ENCODE results near the gene PGA3.
"Not testable (repeated sequence)": the region's sequence is repeated elsewhere in the genome, so short reads cannot be mapped to it uniquely, and the experiment has no call there.

Gene PGA3

DNA sequence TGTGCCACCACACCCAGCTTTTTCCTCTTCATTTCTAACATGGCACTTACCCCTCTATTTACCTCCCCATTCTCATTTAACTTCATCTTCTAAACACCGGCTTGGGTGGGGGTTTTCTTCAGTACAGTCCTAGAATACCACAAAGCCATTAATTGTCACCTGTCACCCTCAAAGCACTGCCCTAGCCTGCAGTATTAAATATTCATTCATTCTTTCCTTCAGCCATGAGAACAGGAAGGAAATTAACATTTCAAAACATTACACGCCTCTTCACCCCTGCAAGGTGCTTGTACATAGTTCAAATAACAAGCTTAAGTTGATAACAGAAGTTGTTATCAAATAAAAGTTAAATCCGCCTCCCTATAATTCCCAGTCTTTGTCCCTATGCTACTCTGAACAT is 31.4 kb upstream of the PGA3 start:
- DNase-seq (ENCODE audit: low read depth in 2 of 2): no peak

- no peak for DNase-seq (ENCODE audit: low read depth in 2 of 2)
Measured at GRCh38 chr11:61172356-61172755, 31.0 kb upstream of the PGA3 start.

DNA sequence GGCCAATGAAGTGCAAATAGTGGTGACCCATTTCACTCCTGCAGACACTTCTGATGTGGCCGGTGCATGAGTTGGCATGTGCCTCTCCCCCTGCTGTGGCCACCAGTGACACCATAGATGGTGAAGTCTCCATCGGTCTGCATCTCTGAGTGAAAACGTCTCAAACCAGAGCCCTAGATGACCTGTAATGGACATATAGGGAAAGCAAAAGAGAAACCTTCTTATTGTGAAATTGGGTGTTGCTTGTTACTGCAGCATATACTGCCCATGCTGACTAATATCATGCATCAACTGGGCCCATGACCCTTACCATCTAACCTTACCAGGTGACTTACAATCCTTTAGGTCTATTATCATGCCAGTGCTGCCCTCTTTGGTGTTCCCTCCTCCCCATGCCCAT is 30.4 kb upstream of the PGA3 start:
- DNase-seq (ENCODE audit: low read depth in 2 of 2): no peak

DNA sequence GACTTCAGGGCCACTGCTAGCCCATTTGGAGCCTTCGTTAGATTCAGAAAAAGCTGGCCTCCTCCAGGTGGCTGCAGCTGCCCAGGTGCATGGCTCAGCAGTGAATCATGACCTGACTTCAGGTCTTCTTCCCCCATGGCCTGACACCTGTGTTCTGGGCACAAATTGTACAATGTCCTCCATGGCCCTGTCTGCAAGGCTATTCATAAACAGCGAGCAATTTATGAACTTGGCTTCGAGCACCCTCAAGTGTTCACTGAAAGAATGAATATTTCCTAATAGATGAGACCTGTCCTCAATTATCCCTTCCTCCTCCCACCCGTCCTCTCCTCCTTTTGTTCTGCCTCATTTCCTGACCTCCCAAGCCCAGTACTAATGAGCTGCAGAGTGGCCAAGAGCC is 29.9 kb upstream of the PGA3 start:
- no peak for DNase-seq (ENCODE audit: low read depth in 2 of 2)

- no peak for DNase-seq (ENCODE audit: low read depth in 2 of 2)
Measured at GRCh38 chr11:61174273-61174672, 29.0 kb upstream of the PGA3 start.

DNA sequence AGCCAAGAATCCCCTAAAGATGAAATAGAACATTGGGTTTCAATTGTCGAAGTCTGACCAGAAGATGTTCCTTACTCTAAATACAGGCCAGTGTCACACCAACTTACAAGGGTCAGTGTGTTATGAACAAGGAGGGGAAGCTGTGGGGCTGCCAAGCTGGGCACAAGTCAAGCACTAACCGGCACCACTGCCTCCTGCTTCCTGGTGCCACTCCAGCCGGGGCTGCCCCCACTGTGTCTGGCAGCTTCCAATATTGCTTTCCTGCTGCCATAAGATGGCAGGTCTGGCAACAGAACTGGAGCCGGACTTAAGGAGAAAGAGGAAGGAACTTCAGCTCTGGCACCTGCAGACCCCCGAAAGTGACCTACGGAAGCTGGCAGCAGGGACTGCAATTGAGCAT is 28.4 kb upstream of the PGA3 start:
- no peak for DNase-seq (ENCODE audit: low read depth in 2 of 2)

DNA sequence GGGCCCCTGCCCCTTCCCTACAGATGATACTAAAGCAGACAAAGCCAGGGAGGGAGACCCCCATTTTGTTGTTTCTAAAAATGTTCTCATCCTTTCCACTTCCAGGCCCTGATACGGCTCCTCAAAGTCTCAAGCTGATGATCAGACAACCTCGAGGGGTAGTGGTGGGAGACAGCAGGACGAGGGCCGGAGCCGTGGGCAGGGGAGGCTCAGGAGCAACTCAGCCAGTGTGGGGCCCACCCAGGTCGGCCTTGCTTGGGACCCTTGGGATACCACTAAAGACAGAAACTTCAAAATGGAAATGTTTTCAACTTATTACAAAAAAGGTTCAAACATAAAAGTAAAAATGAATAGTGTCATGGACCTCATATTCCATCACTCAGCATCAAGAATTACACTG is 26.9 kb upstream of the PGA3 start:
- DNase-seq (ENCODE audit: low read depth in 2 of 2): no peak

- not testable (repeated sequence) for DNase-seq (ENCODE audit: low read depth in 2 of 2)
Measured at GRCh38 chr11:61180205-61180604, 23.1 kb upstream of the PGA3 start.

DNA sequence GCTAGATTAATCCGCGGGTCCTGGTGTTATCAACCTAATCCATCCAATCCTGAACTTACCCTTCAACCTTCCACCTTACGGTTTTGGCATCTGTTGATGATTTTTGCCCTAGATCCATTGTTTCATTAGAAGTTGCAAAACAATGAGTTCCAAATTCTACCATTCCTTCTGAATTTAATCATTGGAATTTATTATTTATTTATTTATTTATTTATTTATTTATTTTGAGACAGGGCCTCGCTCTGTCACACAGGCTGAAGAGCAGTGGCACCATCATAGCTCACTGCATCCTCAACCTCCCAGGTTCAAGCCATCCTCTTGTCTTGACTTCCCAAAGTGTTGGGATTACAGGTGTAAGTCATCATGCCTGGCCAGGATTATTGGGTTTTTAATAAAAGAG is 21.8 kb upstream of the PGA3 start:
- no peak for DNase-seq (ENCODE audit: low read depth in 2 of 2)

GRCh38 chr11:61183645-61184044 is 19.7 kb upstream of the PGA3 start:
- DNase-seq (ENCODE audit: low read depth in 2 of 2): no peak

GRCh38 chr11:61186504-61186903 is 16.8 kb upstream of the PGA3 start:
- DNase-seq (ENCODE audit: low read depth in 2 of 2): no peak

GRCh38 chr11:61187505-61188130 is 15.7 kb upstream of the PGA3 start:
- peak; percentile 41 to 65 for DNase-seq (ENCODE audit: low read depth in 2 of 2)

GRCh38 chr11:61189933-61190332 is 13.4 kb upstream of the PGA3 start:
- no peak for DNase-seq (ENCODE audit: low read depth in 2 of 2)

- no peak for DNase-seq (ENCODE audit: low read depth in 2 of 2)
Measured at GRCh38 chr11:61193596-61193995, 9.7 kb upstream of the PGA3 start.

DNA sequence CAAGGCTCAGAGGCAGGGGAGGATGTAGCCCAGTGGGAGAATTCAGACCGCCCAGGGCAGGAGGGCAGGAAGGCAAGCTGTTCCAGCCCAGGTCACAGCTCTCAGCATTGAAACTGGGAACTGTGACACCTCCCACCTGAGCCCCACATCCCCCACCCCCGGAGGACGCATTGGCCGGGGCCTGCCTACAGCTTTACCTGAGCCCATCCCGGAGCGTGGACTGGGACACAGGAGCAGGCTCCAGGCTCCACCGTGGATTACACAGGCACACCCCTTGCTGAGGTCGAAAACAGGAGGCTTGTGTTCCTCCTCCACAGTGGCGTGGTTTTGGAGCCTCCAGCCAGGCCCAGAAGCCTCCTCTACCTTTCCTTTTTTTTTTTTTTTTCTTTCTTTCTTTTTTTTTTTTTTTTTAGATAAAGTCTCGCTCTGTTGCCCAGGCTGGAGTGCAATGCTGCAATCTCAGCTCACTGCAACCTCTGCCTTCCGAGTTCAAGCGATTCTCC is 9.1 kb upstream of the PGA3 start:
- no peak for DNase-seq (ENCODE audit: low read depth in 2 of 2)

- DNase-seq (ENCODE audit: low read depth in 2 of 2): no peak
Measured at GRCh38 chr11:61194981-61195695, 8.2 kb upstream of the PGA3 start.

DNA sequence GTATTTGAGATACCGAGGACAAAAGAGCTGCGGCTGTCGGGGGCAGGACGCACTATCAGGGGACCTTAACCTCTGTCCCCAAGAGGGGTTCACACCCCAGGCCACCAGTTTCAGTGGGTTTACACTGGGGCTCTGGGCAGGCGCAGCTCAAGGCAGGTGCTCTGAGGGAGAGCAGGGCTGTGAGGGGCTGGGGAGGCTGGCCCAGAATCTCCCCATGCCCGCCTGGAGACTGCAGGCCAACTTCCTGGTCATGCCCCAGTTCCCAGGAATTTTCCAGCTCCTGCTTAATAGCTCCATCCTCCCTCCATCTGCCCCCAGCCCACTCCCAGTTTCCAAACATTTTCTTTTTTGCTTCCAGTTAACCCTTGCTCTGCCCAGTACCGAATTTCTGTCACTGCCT is 7.6 kb upstream of the PGA3 start:
- no peak for DNase-seq (ENCODE audit: low read depth in 2 of 2)

DNA sequence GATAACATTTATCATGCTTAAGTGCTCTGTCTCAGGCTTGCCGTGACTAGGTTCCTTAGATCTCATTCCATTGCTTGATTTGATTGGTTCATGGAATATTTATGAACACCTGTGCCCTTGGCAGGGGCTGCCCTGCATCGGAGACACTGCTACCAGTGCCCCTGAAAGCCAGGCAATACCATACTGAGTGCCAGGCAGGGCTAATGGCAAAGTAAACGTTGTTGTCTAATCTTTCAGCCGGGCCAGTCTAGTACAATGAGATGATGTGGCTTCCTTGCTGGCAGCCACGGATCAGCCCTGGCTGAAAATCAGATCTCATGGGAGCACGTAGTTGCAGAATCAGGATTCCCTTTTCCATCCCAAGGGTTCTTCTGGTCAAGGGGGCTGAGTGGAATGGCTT is 5.0 kb upstream of the PGA3 start:
- no peak for DNase-seq (ENCODE audit: low read depth in 2 of 2)

GRCh38 chr11:61198948-61199523 is 4.3 kb upstream of the PGA3 start:
- DNase-seq (ENCODE audit: low read depth in 2 of 2): no peak

GRCh38 chr11:61201476-61201875 is 1.8 kb upstream of the PGA3 start:
- DNase-seq (ENCODE audit: low read depth in 2 of 2): no peak

DNA sequence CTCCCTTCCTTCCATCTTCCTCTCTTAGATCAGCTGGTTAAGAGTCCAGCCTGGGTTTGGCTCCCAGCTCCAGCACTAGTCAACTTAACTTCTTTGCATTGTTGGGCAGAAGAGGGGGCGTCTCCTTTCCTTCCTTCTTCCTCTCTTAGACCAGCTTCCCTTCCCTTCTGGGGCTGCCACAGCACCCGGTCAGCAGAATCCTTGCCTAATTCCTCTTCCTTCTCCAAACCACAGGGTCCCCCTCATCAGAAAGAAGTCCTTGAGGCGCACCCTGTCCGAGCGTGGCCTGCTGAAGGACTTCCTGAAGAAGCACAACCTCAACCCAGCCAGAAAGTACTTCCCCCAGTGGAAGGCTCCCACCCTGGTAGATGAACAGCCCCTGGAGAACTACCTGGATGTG is 558 bp downstream of the PGA3 start:
- DNase-seq (ENCODE audit: low read depth in 2 of 2): not testable (repeated sequence)

DNA sequence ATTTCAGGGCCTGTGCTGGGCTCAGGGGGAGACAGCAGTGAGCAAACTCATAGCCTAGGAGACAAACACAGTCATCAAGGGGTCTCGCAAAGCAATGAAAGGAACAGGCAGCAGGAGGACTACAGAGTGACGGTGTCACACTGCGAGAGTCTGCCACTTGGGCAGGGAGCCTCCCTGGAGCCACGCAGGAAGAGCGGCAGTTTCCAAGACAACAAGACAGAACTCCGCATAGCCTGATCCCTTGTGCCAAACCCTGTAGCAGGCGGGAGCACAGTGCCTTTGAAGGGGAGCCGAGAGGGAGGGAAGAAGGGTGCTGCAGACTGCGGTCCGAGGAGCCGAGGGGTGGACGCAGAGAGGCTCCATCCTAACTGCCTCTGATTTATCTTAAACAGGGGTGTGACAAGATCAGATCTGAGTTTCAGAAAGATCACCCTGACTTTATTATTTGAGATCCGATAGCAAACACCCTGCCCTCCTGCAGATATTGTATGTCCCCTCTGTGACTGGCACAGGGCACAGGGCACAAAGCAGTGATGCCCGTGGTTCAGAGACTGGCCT is 1.3 kb downstream of the PGA3 start:
- DNase-seq (ENCODE audit: low read depth in 2 of 2): not testable (repeated sequence)
